Rectal smooth muscle tissue (tissue), 1 donor: ENCODE results near the gene TNFRSF11A.
A peak's percentile ranks its signal among the peaks of the same experiment; 100 is the strongest.

Source experiments
- H3K27ac ChIP-seq: one replicate; pipeline ENCODE4 v1.7.0; 2013; ENCODE audit warnings: low read depth, low read length, inconsistent platforms
- H3K27me3 ChIP-seq: one replicate; pipeline ENCODE4 v1.7.0; 2013; ENCODE audit warnings: low read length; ENCODE audit not compliant: control insufficient read depth, insufficient read depth
- H3K36me3 ChIP-seq: one replicate; pipeline ENCODE4 v1.7.0; 2013; ENCODE audit warnings: low read length; ENCODE audit not compliant: control insufficient read depth, insufficient read depth
- H3K4me1 ChIP-seq: one replicate; pipeline ENCODE4 v1.7.0; 2013; ENCODE audit warnings: low read length; ENCODE audit not compliant: control insufficient read depth, insufficient read depth
- H3K4me3 ChIP-seq: one replicate; pipeline ENCODE4 v1.7.0; 2013; ENCODE audit warnings: low read length
- H3K9ac ChIP-seq: one replicate; pipeline ENCODE4 v1.7.0; 2013; ENCODE audit warnings: low read length

TNFRSF11A gene

GRCh38 chr18:62294073-62294472, 31.0 kb upstream of the TNFRSF11A start:
- Histone ChIP-seq H3K36me3 (peaks cover 7% of the 10 kb centered on the region), H3K9ac (no peak overlapping the region), H3K27ac (no peak overlapping the region), H3K27me3 (no peaks in the 10 kb centered on the region), H3K4me1 (no peaks in the 10 kb centered on the region), H3K4me3 (no peak overlapping the region)

- Histone ChIP-seq H3K27ac (no peak overlapping the region), H3K36me3 (peaks cover 10% of the 10 kb centered on the region), H3K4me1 (no peaks in the 10 kb centered on the region)
These were observed 24.6 kb upstream of the TNFRSF11A start for GRCh38 chr18:62300359-62300963.

GRCh38 chr18:62301322-62301721, 23.8 kb upstream of the TNFRSF11A start:
- Histone ChIP-seq H3K4me1 (no peaks in the 10 kb centered on the region), H3K4me3 (no peak overlapping the region), H3K27me3 (no peaks in the 10 kb centered on the region), H3K9ac (no peak overlapping the region), H3K36me3 (peaks cover 10% of the 10 kb centered on the region), H3K27ac (no peak overlapping the region)

More at GRCh38 chr18:62300359-62300963, 24.6 kb upstream of the TNFRSF11A start:
- Histone ChIP-seq H3K9ac (no peak overlapping the region), H3K4me3 (no peak overlapping the region), H3K27me3 (no peaks in the 10 kb centered on the region)

- Histone ChIP-seq H3K27me3 (no peaks in the 10 kb centered on the region), H3K27ac (no peak overlapping the region), H3K4me1 (no peaks in the 10 kb centered on the region), H3K9ac (no peak overlapping the region), H3K4me3 (no peak overlapping the region), H3K36me3 (no peaks in the 10 kb centered on the region)
These were observed 12.3 kb upstream of the TNFRSF11A start for GRCh38 chr18:62312851-62313250.

GRCh38 chr18:62318228-62319180, 6.6 kb upstream of the TNFRSF11A start:
- Histone ChIP-seq H3K9ac (no peak overlapping the region), H3K4me3 (no peak overlapping the region), H3K4me1 (no peaks in the 10 kb centered on the region), H3K27ac (no peak overlapping the region), H3K27me3 (no peaks in the 10 kb centered on the region), H3K36me3 (no peaks in the 10 kb centered on the region)

GRCh38 chr18:62321201-62321600, 3.9 kb upstream of the TNFRSF11A start:
- H3K4me3 ChIP-seq = no peak overlapping the region

GRCh38 chr18:62323483-62324180, 1.5 kb upstream of the TNFRSF11A start:
- H3K36me3 ChIP-seq = no peaks in the 10 kb centered on the region
- no peak overlapping the region for H3K27ac ChIP-seq
- H3K4me3 ChIP-seq = no peak overlapping the region
- H3K27me3 ChIP-seq = peaks cover 18% of the 10 kb centered on the region
- H3K4me1 ChIP-seq = peaks cover 7% of the 10 kb centered on the region
- no peak overlapping the region for H3K9ac ChIP-seq

More at GRCh38 chr18:62321201-62321600, 3.9 kb upstream of the TNFRSF11A start:
- peaks cover 4% of the 10 kb centered on the region for H3K4me1 ChIP-seq
- H3K27me3 ChIP-seq = peaks cover 11% of the 10 kb centered on the region
- H3K9ac ChIP-seq = no peak overlapping the region
- no peaks in the 10 kb centered on the region for H3K36me3 ChIP-seq
- no peak overlapping the region for H3K27ac ChIP-seq

GRCh38 chr18:62324181-62324828, 805 bp upstream of the TNFRSF11A start:
- H3K27ac ChIP-seq = no peak overlapping the region
- no peaks in the 10 kb centered on the region for H3K36me3 ChIP-seq
- peaks cover 21% of the 10 kb centered on the region for H3K27me3 ChIP-seq
- no peak overlapping the region for H3K9ac ChIP-seq
- H3K4me3 ChIP-seq = peak overlapping the region; percentile 40
- peaks cover 7% of the 10 kb centered on the region for H3K4me1 ChIP-seq

- peak overlapping the region; percentile 64 for H3K4me3 ChIP-seq
- peaks cover 7% of the 10 kb centered on the region for H3K4me1 ChIP-seq
- peak overlapping the region; percentile 24 for H3K9ac ChIP-seq
- peaks cover 25% of the 10 kb centered on the region for H3K27me3 ChIP-seq
- no peaks in the 10 kb centered on the region for H3K36me3 ChIP-seq
- no peak overlapping the region for H3K27ac ChIP-seq
These were observed 916 bp downstream of the TNFRSF11A start for GRCh38 chr18:62325806-62326645.

GRCh38 chr18:62326646-62327348, 1.7 kb downstream of the TNFRSF11A start:
- H3K36me3 ChIP-seq = no peaks in the 10 kb centered on the region
- peaks cover 7% of the 10 kb centered on the region for H3K4me1 ChIP-seq
- peak overlapping the region; percentile 64 for H3K4me3 ChIP-seq
- peaks cover 25% of the 10 kb centered on the region for H3K27me3 ChIP-seq
- peak overlapping the region; percentile 24 for H3K9ac ChIP-seq
- no peak overlapping the region for H3K27ac ChIP-seq

- peaks cover 25% of the 10 kb centered on the region for H3K27me3 ChIP-seq
- H3K4me3 ChIP-seq = no peak overlapping the region
- no peak overlapping the region for H3K27ac ChIP-seq
- H3K4me1 ChIP-seq = peaks cover 7% of the 10 kb centered on the region
- H3K9ac ChIP-seq = no peak overlapping the region
- no peaks in the 10 kb centered on the region for H3K36me3 ChIP-seq
These were observed 2.9 kb downstream of the TNFRSF11A start for GRCh38 chr18:62327977-62328376.
